ENCODE measurements around the gene HS6ST1.

- TF ChIP-seq, protein P1, sequence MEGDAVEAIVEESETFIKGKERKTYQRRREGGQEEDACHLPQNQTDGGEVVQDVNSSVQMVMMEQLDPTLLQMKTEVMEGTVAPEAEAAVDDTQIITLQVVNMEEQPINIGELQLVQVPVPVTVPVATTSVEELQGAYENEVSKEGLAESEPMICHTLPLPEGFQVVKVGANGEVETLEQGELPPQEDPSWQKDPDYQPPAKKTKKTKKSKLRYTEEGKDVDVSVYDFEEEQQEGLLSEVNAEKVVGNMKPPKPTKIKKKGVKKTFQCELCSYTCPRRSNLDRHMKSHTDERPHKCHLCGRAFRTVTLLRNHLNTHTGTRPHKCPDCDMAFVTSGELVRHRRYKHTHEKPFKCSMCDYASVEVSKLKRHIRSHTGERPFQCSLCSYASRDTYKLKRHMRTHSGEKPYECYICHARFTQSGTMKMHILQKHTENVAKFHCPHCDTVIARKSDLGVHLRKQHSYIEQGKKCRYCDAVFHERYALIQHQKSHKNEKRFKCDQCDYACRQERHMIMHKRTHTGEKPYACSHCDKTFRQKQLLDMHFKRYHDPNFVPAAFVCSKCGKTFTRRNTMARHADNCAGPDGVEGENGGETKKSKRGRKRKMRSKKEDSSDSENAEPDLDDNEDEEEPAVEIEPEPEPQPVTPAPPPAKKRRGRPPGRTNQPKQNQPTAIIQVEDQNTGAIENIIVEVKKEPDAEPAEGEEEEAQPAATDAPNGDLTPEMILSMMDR (IDR thresholded peaks at IDR 0.05), result no peak
- TF ChIP-seq POLR2A (IDR thresholded peaks at IDR 0.05), result no peak
These were observed 69.1 kb downstream of the HS6ST1 start for GRCh38 chr2:128249555-128249954.
